PFSK-1 (cell line): ENCODE data around the gene PEX11G.

Source experiments
- FOXP2 ChIP-seq: optimal IDR thresholded peaks from 2 replicates; pipeline ENCODE3; 2011; ENCODE audit warnings: borderline replicate concordance, control low read depth, inconsistent platforms; ENCODE audit not compliant: insufficient read depth; ENCODE audit errors: extremely low read length, extremely low read depth
- POLR2AphosphoS5 ChIP-seq: IDR thresholded peaks from 2 replicates; pipeline ENCODE4 v1.6.1; 2012; ENCODE audit warnings: low read depth, mild to moderate bottlenecking, control low read depth, low read length, moderate library complexity
- REST ChIP-seq, 2 experiments: IDR thresholded peaks; 2 replicates each; pipeline versions ENCODE4 v1.6.1 to v1.8.0; 2011 to 2012; ENCODE audit warnings: low read depth in 2 of 2, low read length in 2 of 2, control low read depth in 1 of 2, inconsistent platforms in 1 of 2, mild to moderate bottlenecking in 1 of 2, moderate library complexity in 1 of 2; ENCODE audit not compliant: insufficient read depth in 1 of 2
- SIN3A ChIP-seq: IDR thresholded peaks from 2 replicates; pipeline ENCODE4 v1.6.1; 2012; ENCODE audit warnings: mild to moderate bottlenecking, low read length, moderate library complexity, borderline replicate concordance; ENCODE audit not compliant: insufficient read depth
- TAF1 ChIP-seq: IDR thresholded peaks from 2 replicates; pipeline ENCODE4 v1.6.1; 2012; ENCODE audit warnings: low read length, control low read depth, borderline replicate concordance; ENCODE audit not compliant: insufficient read depth

Gene PEX11G

GRCh38 chr19:7533281-7533885, 44.5 kb upstream of the PEX11G start:
- TF ChIP-seq TAF1: no peak

GRCh38 chr19:7529610-7530490, 41.0 kb upstream of the PEX11G start:
- TF ChIP-seq SIN3A (no peak), POLR2AphosphoS5 (no peak), FOXP2 (no peak), TAF1 (no peak), REST (IDR thresholded peaks at IDR 0.05; ENCODE audit: insufficient read depth in 1 of 2, low read depth in 2 of 2, low read length in 2 of 2) (no peak)

DNA sequence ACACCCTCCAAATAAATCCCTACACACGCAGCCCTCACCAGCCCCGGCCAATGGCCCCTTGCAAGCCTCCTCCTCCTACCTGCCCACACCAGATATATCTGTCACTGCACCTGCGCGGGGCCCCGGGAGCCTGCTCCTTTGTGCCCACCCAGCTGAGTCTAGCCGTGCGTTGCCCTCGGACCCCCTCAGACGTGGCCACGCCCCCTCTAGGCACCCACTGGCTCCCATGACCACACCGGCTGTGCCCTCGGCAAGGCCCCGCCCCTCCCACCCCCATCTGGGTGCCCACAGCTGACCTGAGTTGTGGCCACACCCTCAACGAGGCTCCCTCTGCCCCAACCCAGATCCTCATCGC, 40.4 kb upstream of the PEX11G start:
- TF ChIP-seq POLR2AphosphoS5 (no peak), SIN3A (no peak), TAF1 (no peak), FOXP2 (no peak), REST (IDR thresholded peaks at IDR 0.05; ENCODE audit: insufficient read depth in 1 of 2, low read depth in 2 of 2, low read length in 2 of 2) (no peak)

DNA sequence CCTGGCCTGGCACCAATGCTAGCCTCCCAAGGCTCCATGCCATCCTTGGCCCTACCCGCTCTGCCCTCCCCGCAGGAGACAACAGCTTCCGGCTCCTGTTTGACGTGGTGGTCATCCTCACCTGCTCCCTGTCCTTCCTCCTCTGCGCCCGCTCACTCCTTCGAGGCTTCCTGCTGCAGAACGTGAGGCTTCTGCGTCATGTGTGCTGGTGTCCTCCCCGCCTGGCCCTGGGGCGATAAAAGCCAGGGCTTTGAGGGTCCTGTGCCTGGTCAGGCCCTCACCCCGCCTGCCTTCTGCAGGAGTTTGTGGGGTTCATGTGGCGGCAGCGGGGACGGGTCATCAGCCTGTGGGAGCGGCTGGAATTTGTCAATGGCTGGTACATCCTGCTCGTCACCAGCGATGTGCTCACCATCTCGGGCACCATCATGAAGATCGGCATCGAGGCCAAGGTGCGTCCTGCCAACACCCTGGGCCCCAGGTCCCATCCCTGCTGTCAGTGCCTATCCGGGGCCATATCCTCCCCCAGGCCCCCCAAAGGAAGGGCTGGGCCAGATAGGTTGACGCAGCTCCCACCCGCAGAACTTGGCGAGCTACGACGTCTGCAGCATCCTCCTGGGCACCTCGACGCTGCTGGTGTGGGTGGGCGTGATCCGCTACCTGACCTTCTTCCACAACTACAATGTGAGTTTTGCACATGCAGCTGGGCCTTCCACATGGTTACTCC, 39.8 kb upstream of the PEX11G start:
- TF ChIP-seq POLR2AphosphoS5 (no peak), REST (IDR thresholded peaks at IDR 0.05; ENCODE audit: insufficient read depth in 1 of 2, low read depth in 2 of 2, low read length in 2 of 2) (no peak), FOXP2 (no peak), TAF1 (no peak), SIN3A (no peak)

DNA sequence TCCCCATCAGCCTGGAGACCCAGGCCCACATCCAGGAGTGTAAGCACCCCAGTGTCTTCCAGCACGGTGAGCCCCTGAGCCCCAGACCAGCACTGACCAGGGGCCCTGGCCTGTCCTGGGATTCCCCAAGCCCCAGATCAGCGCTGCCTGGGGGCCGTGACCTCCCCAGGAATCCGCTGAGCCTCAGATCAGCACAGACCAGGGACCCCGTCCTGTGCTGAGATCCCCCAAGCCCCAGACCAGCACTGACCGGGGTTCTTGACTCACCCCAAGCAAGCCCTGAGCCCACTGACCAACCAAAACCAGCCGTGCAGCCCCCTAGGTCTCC, 39.3 kb upstream of the PEX11G start:
- TF ChIP-seq TAF1 (no peak), FOXP2 (no peak)
